Prostate gland (tissue), 2 donors: ENCODE measurements around the gene SSBP3. TPM values are rescaled to one million over a fixed set of nuclear protein-coding genes. Genes with fewer than 3 reads are reported as not detected.

Experiments
- DNase-seq: peaks from one replicate; pipeline ENCODE4 v3.0.0-alpha.2; 2019; ENCODE audit warnings: low spot score
- H3K27ac ChIP-seq, 2 donors: fragments of 200-600 bp; sonication (generic); 2 replicates each; pipeline ENCODE4 v1.5.1; 2017 to 2019
- H3K27me3 ChIP-seq: fragments of 200-600 bp; sonication (generic); replicated peaks from 2 replicates; pipeline ENCODE4 v1.5.1; 2019; ENCODE audit not compliant: insufficient read depth
- H3K36me3 ChIP-seq, 2 donors: fragments of 200-600 bp; sonication (generic); 1 replicate in 1 of 2; 2 replicates in 1 of 2; pipeline versions ENCODE4 v1.5.1 to v1.8.1; 2017 to 2019
- H3K4me1 ChIP-seq: fragments of 200-600 bp; sonication (generic); replicated peaks from 2 replicates; pipeline ENCODE4 v1.5.1; 2019
- H3K4me3 ChIP-seq, 2 donors: fragments of 200-600 bp; sonication (generic); 2 replicates each; pipeline ENCODE4 v1.5.1; 2017 to 2019
- H3K9me3 ChIP-seq: fragments of 200-600 bp; sonication (generic); 2 replicates; pipeline ENCODE4 v1.5.1; 2017
- CTCF ChIP-seq, 4 experiments: fragments of 200-600 bp in 2 of 4; fragments of 450-650 bp in 2 of 4; sonication (generic) in 2 of 4; IDR thresholded peaks; 1 replicate in 3 of 4; 2 replicates in 1 of 4; pipeline ENCODE4 v1.5.1; 2016 to 2019; ENCODE audit warnings: antibody characterized with exemption in 4 of 4, mild to moderate bottlenecking in 2 of 4, moderate library complexity in 2 of 4
- POLR2A ChIP-seq: fragments of 450-650 bp; IDR thresholded peaks from one replicate; pipeline ENCODE4 v1.6.1; 2016; ENCODE audit warnings: antibody characterized with exemption, mild to moderate bottlenecking
- POLR2AphosphoS5 ChIP-seq: sonication (generic); formaldehyde crosslinking; IDR thresholded peaks from one replicate; pipeline ENCODE4 v1.6.1; 2017; ENCODE audit warnings: antibody characterized with exemption
- WGBS: methylation state at CpG from one replicate; pipeline ENCODE4 v1.1.5; 2018; 5-methylcytosine and 5-hydroxymethylcytosine counted together
- intact Hi-C: fragments of 100-400 bp; cut with DNase I; formaldehyde crosslinking; loops from one replicate; pipeline ENCODE4 v1.14.2; 2022
- total RNA-seq, 2 donors: library from RNA; depleted of rRNA; stranded (reverse); fragments of >200 nt; gene quantifications; one replicate each; pipeline ENCODE4 v1.1.0, GENCODE V29; 2016

Gene SSBP3
- total RNA-seq, 2 donors from 2014 or later: 45.0 to 94.4 TPM

DNA sequence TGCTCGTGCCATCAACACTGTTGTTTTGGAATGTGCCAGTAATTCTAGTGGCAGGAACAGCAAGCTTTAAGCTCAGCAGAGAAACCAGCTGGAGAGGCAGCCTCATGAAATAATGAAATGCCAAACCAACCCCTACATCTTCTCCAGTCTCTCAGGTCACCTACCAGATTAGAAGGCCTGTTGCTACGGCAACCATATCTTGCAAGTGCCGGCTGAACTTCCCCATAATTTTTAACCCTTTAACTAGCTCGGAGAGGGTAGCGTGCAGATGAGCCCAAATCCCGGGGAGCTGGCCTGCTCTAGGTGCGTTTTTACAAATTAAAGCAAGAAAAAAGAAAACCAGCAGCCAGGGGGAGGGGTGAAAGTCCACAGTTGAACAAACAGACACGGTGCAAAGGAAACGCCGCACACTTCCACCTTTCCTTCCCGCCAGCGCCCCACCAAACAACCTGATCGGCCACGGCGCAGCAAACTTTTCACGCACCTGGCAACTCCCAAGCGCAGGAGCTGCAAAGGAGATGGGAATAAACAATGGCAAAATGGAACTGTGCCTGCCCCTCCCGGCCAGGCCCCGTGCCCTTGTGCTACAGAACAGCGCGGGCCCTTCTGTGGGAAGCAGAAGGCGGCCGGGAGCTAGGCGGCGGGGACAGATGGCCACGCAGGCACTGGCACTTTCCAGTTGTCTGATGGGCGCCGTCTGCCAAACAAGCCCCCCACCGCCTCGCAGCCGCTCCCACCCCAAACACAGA, 50.1 kb downstream of the SSBP3 start:
- WGBS: 44% methylated on average over 31 of the region's 31 CpGs
- Histone ChIP-seq H3K36me3 (no peaks in the 10 kb centered on the region), H3K27ac (no peak overlapping the region), H3K9me3 (no peaks in the 10 kb centered on the region), H3K4me1 (peaks cover 19% of the 10 kb centered on the region), H3K4me3 (no peak overlapping the region), H3K27me3 (no peaks in the 10 kb centered on the region)
- intact Hi-C loops: no loop called here
- TF ChIP-seq POLR2A (no peak), POLR2AphosphoS5 (no peak), CTCF (IDR thresholded peaks at IDR 0.05) (no peak)
- DNase-seq: no peak

DNA sequence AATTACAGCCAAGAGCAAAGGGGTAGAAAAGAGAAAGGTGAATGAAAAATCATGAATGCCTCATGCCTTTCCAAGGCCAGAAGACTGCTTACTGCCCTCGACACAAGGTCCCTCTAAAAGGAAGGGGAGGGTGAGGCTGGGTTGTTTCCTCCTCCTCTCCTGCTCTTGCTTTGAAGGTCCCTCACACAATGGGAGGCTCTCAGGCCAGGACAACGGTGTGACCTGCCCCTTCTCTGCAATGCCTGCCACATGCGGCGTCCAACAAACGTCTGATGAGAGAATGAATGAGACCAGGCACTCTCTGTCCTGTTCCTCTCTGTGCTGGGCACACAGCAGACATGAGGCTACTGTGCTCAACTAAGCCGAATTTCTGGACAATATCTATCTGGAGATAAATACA, 51.3 kb downstream of the SSBP3 start:
- H3K27me3 ChIP-seq: no peaks in the 10 kb centered on the region
- intact Hi-C loops: no loop called here
- TF ChIP-seq POLR2AphosphoS5 (no peak), CTCF (IDR thresholded peaks at IDR 0.05) (no peak), POLR2A (no peak)
- 69% methylated on average over 6 of the region's 6 CpGs for WGBS
- H3K36me3 ChIP-seq: no peaks in the 10 kb centered on the region
- DNase-seq: no peak
- peaks cover 21% of the 10 kb centered on the region for H3K4me1 ChIP-seq
- H3K4me3 ChIP-seq: no peak overlapping the region
- no peak overlapping the region for H3K27ac ChIP-seq
- no peaks in the 10 kb centered on the region for H3K9me3 ChIP-seq

GRCh38 chr1:54353959-54354358, 52.2 kb downstream of the SSBP3 start:
- no peak for TF ChIP-seq CTCF (IDR thresholded peaks at IDR 0.05)
- TF ChIP-seq POLR2A: no peak
- no peak for TF ChIP-seq POLR2AphosphoS5
- WGBS: 76% methylated on average over 4 of the region's 4 CpGs
- intact Hi-C loops: no loop called here
- peaks cover 14% of the 10 kb centered on the region for H3K4me1 ChIP-seq
- H3K27me3 ChIP-seq: no peaks in the 10 kb centered on the region
- no peaks in the 10 kb centered on the region for H3K9me3 ChIP-seq
- no peak for DNase-seq
- no peak overlapping the region for H3K27ac ChIP-seq
- no peaks in the 10 kb centered on the region for H3K36me3 ChIP-seq
- H3K4me3 ChIP-seq: no peak overlapping the region

- no peaks in the 10 kb centered on the region for H3K36me3 ChIP-seq
- intact Hi-C loops: no loop called here
- H3K4me1 ChIP-seq: peaks cover 17% of the 10 kb centered on the region
- no peak for DNase-seq
- H3K9me3 ChIP-seq: no peaks in the 10 kb centered on the region
- H3K27ac ChIP-seq: no peak overlapping the region
- TF ChIP-seq POLR2AphosphoS5 (no peak), POLR2A (no peak), CTCF (IDR thresholded peaks at IDR 0.05) (no peak)
- 69% methylated on average over 17 of the region's 17 CpGs for WGBS
- H3K27me3 ChIP-seq: no peaks in the 10 kb centered on the region
- no peak overlapping the region for H3K4me3 ChIP-seq
Observed at GRCh38 chr1:54352755-54353154, 53.4 kb downstream of the SSBP3 start.

- no peaks in the 10 kb centered on the region for H3K36me3 ChIP-seq
- 8% methylated on average over 5 of the region's 5 CpGs for WGBS
- H3K27ac ChIP-seq: peak overlapping the region in 1 of 2 donors; percentile 19
- TF ChIP-seq POLR2A: no peak
- TF ChIP-seq POLR2AphosphoS5: peak; percentile 33
- no peak for DNase-seq
- no peaks in the 10 kb centered on the region for H3K27me3 ChIP-seq
- no peaks in the 10 kb centered on the region for H3K9me3 ChIP-seq
- intact Hi-C loops: no loop called here
- H3K4me3 ChIP-seq: no peak overlapping the region
- H3K4me1 ChIP-seq: peaks cover 9% of the 10 kb centered on the region
Observed at GRCh38 chr1:54350360-54350759, 55.8 kb downstream of the SSBP3 start.
